H1 (cell line): ENCODE data around the gene PRKAR1B. TPM values are rescaled to one million over a fixed set of nuclear protein-coding genes. Genes with fewer than 3 reads are reported as not detected.

ENCODE experiments used
- CTCF ChIA-PET: fragments of 300-600 bp; sonication (Branson Sonifier 250); formaldehyde crosslinking; loops from one replicate; lab custom pipeline; 2021; ENCODE audit not compliant: partially characterized antibody; lab: Charles Lee
- POLR2A ChIA-PET: fragments of 300-600 bp; sonication (Branson Sonifier 250); formaldehyde crosslinking; loops from one replicate; lab custom pipeline; 2021; ENCODE audit warnings: inconsistent platforms; ENCODE audit not compliant: partially characterized antibody; lab: Charles Lee
- DNase-seq, 2 experiments: peaks; one replicate each; pipeline versions ENCODE4 v3.0.0 to v3.0.0-alpha.2; 2010 to 2022; ENCODE audit warnings: low spot score in 2 of 2, low read depth in 1 of 2, mixed read lengths in 1 of 2
- FAIRE-seq: peaks from 2 replicates; lab custom pipeline; 2011; peaks lifted over from hg19 to GRCh38; lab: Jason Lieb, UNC
- H2AFZ ChIP-seq: 2 replicates; pipeline ENCODE4 v1.8.1; 2012; ENCODE audit warnings: low read length, inconsistent platforms
- H2AK5ac ChIP-seq: 2 replicates; pipeline ENCODE4 v1.6.1; 2013; ENCODE audit warnings: low read depth, low read length
- H2BK120ac ChIP-seq: replicated peaks from 2 replicates; pipeline ENCODE3; 2013; ENCODE audit warnings: low read depth, low read length, inconsistent platforms
- H2BK12ac ChIP-seq: 2 replicates; pipeline ENCODE4 v1.6.1; 2013; ENCODE audit warnings: low read depth, low read length
- H2BK15ac ChIP-seq: 2 replicates; pipeline ENCODE4 v1.6.1; 2013; ENCODE audit warnings: low read length
- H2BK20ac ChIP-seq: 2 replicates; pipeline ENCODE4 v1.6.1; 2013; ENCODE audit warnings: low read length
- H2BK5ac ChIP-seq: 2 replicates; pipeline ENCODE4 v1.6.1; 2013; ENCODE audit warnings: low read depth, low read length
- H3K14ac ChIP-seq: 2 replicates; pipeline ENCODE4 v1.6.1; 2013; ENCODE audit warnings: inconsistent platforms; ENCODE audit not compliant: insufficient read length
- H3K18ac ChIP-seq: 2 replicates; pipeline ENCODE4 v1.6.1; 2013; ENCODE audit warnings: low read length; ENCODE audit errors: extremely low read depth
- H3K23ac ChIP-seq: 2 replicates; pipeline ENCODE4 v1.6.1; 2013; ENCODE audit warnings: inconsistent platforms; ENCODE audit not compliant: insufficient read length
- H3K23me2 ChIP-seq: 2 replicates; pipeline ENCODE4 v1.6.1; 2013; ENCODE audit warnings: low read depth, low read length
- H3K27ac ChIP-seq: 2 replicates; pipeline ENCODE4 v1.6.1; 2011; ENCODE audit warnings: low read depth, low read length, inconsistent platforms
- H3K27me3 ChIP-seq, 4 experiments: replicated peaks in 1 of 4; 1 replicate in 1 of 4; 2 replicates in 3 of 4; pipeline versions ENCODE4 v1.6.1 to v1.8.1; 2011 to 2013; ENCODE audit warnings: low read length in 3 of 4, mild to moderate bottlenecking in 3 of 4, inconsistent platforms in 2 of 4, mixed read lengths in 2 of 4, moderate library complexity in 1 of 4; ENCODE audit not compliant: control insufficient read depth in 3 of 4, insufficient read depth in 3 of 4; ENCODE audit errors: extremely low read depth in 1 of 4
- H3K36me3 ChIP-seq, 4 experiments: 2 replicates each; pipeline versions ENCODE4 v1.6.1 to v1.8.1; 2011 to 2013; ENCODE audit warnings: mild to moderate bottlenecking in 4 of 4, low read length in 3 of 4, moderate library complexity in 2 of 4, control low read depth in 1 of 4, inconsistent platforms in 1 of 4; ENCODE audit not compliant: insufficient read depth in 4 of 4, control insufficient read depth in 2 of 4
- H3K4ac ChIP-seq: replicated peaks from 2 replicates; pipeline ENCODE3; 2013; ENCODE audit warnings: low read length, low read depth, mixed read lengths, inconsistent platforms; ENCODE audit not compliant: insufficient read length
- H3K4me1 ChIP-seq, 4 experiments: replicated peaks in 1 of 4; 1 replicate in 1 of 4; 2 replicates in 3 of 4; pipeline versions ENCODE4 v1.6.1 to v1.8.1; 2011 to 2013; ENCODE audit warnings: low read length in 3 of 4, inconsistent platforms in 2 of 4, mixed read lengths in 1 of 4; ENCODE audit not compliant: insufficient read depth in 4 of 4, control insufficient read depth in 3 of 4
- H3K4me2 ChIP-seq, 2 experiments: 2 replicates each; pipeline versions ENCODE4 v1.6.1 to v1.8.1; 2011 to 2013; ENCODE audit warnings: low read depth in 2 of 2, low read length in 2 of 2, control low read depth in 1 of 2, inconsistent platforms in 1 of 2, mild to moderate bottlenecking in 1 of 2; ENCODE audit not compliant: insufficient read depth in 1 of 2
- H3K4me3 ChIP-seq, 4 experiments: fragments of 200-600, 300-600 bp in 1 of 4; sonication (generic), shearing (Covaris generic), sonication (Bioruptor Twin) in 1 of 4; 2 replicates each; pipeline versions ENCODE4 v1.5.1 to v1.8.1; 2011 to 2016; ENCODE audit warnings: low read length in 4 of 4, low read depth in 3 of 4, control low read depth in 2 of 4, inconsistent platforms in 2 of 4, mild to moderate bottlenecking in 2 of 4, mixed read lengths in 1 of 4, moderate library complexity in 1 of 4; ENCODE audit not compliant: insufficient read depth in 2 of 4; ENCODE audit errors: extremely low read depth in 1 of 4
- H3K56ac ChIP-seq: replicated peaks from 2 replicates; pipeline ENCODE3; 2013; ENCODE audit warnings: low read depth, mild to moderate bottlenecking, mixed read lengths, low read length, inconsistent platforms; ENCODE audit not compliant: insufficient read length
- H3K79me1 ChIP-seq: 2 replicates; pipeline ENCODE4 v1.6.1; 2013; ENCODE audit warnings: low read depth, low read length, control low read depth
- H3K79me2 ChIP-seq, 2 experiments: 2 replicates each; pipeline versions ENCODE4 v1.6.1 to v1.8.1; 2012 to 2013; ENCODE audit warnings: low read length in 2 of 2, mild to moderate bottlenecking in 2 of 2, inconsistent platforms in 1 of 2; ENCODE audit not compliant: insufficient read depth in 2 of 2, control insufficient read depth in 1 of 2
- H3K9ac ChIP-seq, 4 experiments: replicated peaks in 1 of 4; 1 replicate in 1 of 4; 2 replicates in 3 of 4; pipeline versions ENCODE4 v1.6.1 to v1.8.1; 2011 to 2013; ENCODE audit warnings: low read depth in 3 of 4, low read length in 3 of 4, control low read depth in 2 of 4, mild to moderate bottlenecking in 2 of 4, moderate library complexity in 2 of 4, inconsistent platforms in 1 of 4; ENCODE audit errors: extremely low read depth in 1 of 4
- H3K9me3 ChIP-seq, 2 experiments: 2 replicates each; pipeline versions ENCODE4 v1.6.1 to v1.8.1; 2012 to 2013; ENCODE audit warnings: mild to moderate bottlenecking in 2 of 2, moderate library complexity in 2 of 2, control low read depth in 1 of 2, inconsistent platforms in 1 of 2, low read depth in 1 of 2, low read length in 1 of 2, mixed read lengths in 1 of 2; ENCODE audit not compliant: insufficient read depth in 2 of 2
- H4K20me1 ChIP-seq, 2 experiments: replicated peaks in 1 of 2; 2 replicates each; pipeline versions ENCODE3 to v1.8.1; 2011 to 2013; ENCODE audit warnings: inconsistent platforms in 2 of 2, low read length in 2 of 2, mild to moderate bottlenecking in 1 of 2; ENCODE audit not compliant: insufficient read depth in 2 of 2, control insufficient read depth in 1 of 2
- H4K5ac ChIP-seq: 2 replicates; pipeline ENCODE4 v1.6.1; 2013; ENCODE audit warnings: low read length, low read depth, mixed read lengths, inconsistent platforms; ENCODE audit not compliant: insufficient read length
- H4K8ac ChIP-seq: 2 replicates; pipeline ENCODE4 v1.8.0; 2013; ENCODE audit warnings: mild to moderate bottlenecking, moderate library complexity, low read length, inconsistent platforms; ENCODE audit not compliant: insufficient read depth; ENCODE audit errors: extremely low read depth
- H4K91ac ChIP-seq: replicated peaks from 2 replicates; pipeline ENCODE3; 2013; ENCODE audit warnings: low read length, mixed read lengths, inconsistent platforms; ENCODE audit not compliant: insufficient read length
- CBX8 ChIP-seq: fragments of 300-800, 300-1000 bp; sonication (generic); IDR thresholded peaks from 2 replicates; pipeline ENCODE4 v1.7.1; 2016; ENCODE audit warnings: low read depth, low read length, borderline replicate concordance
- EP300 ChIP-seq, 2 experiments: IDR thresholded peaks; 1 replicate in 1 of 2; 2 replicates in 1 of 2; pipeline ENCODE4 v1.6.1; 2011 to 2012; ENCODE audit warnings: low read depth in 2 of 2, low read length in 2 of 2, mild to moderate bottlenecking in 2 of 2, borderline replicate concordance in 1 of 2, inconsistent platforms in 1 of 2, moderate library complexity in 1 of 2
- RXRA ChIP-seq: IDR thresholded peaks from 2 replicates; pipeline ENCODE4 v1.6.1; 2011; ENCODE audit warnings: low read depth, mild to moderate bottlenecking, low read length, moderate library complexity; ENCODE audit not compliant: insufficient read depth
- SIN3A ChIP-seq, 2 experiments: IDR thresholded peaks in 1 of 2; conservative IDR thresholded peaks in 1 of 2; 2 replicates each; pipeline ENCODE4 v1.6.1; 2011 to 2012; ENCODE audit warnings: low read length in 2 of 2, improper control_type of control experiment in 1 of 2, low read depth in 1 of 2, mild to moderate bottlenecking in 1 of 2
- SRF ChIP-seq: IDR thresholded peaks from 2 replicates; pipeline ENCODE4 v1.6.1; 2011; ENCODE audit warnings: mild to moderate bottlenecking, low read depth, low read length, moderate library complexity
- SUZ12 ChIP-seq: fragments of 200-600 bp; sonication (generic); IDR thresholded peaks from 2 replicates; pipeline ENCODE4 v1.6.1; 2012; ENCODE audit warnings: mild to moderate bottlenecking, inconsistent platforms, low read length, moderate library complexity, mixed read lengths
- WGBS, 2 experiments: shearing (Covaris generic) in 1 of 2; methylation state at CpG; one replicate each; pipeline versions ENCODE4 v1.1.6 to v1.1.7; 2013 to 2015; ENCODE audit warnings: low lambda C conversion rate in 2 of 2, mixed read lengths in 2 of 2, inconsistent platforms in 1 of 2, low coverage in 1 of 2, missing lambda C conversion rate in 1 of 2; ENCODE audit not compliant: insufficient replicate concordance in 2 of 2, insufficient coverage in 1 of 2, insufficient read length in 1 of 2; ENCODE audit errors: extremely low coverage in 1 of 2, missing lambda C conversion rate in 1 of 2; 5-methylcytosine and 5-hydroxymethylcytosine counted together
- polyA plus RNA-seq, 7 experiments: library from polyadenylated mRNA; depleted of rRNA in 3 of 7; stranded (reverse) in 5 of 7; unstranded in 2 of 7; fragments of >200 nt in 5 of 7; fragments of 200-250 nt in 2 of 7; gene quantifications; 1 replicate in 5 of 7; 2 replicates in 1 of 7; 4 replicates in 1 of 7; pipeline versions ENCODE4 v1.2.1 to v1.2.3, GENCODE V29; 2011 to 2013; ENCODE audit warnings: missing spikeins in 2 of 7, mixed read lengths in 2 of 7
- total RNA-seq: library from RNA; stranded (reverse); fragmentation: NEBNext Ultra II Directional; extraction: Animal tissue kit (Norgen Biotek cat#: 25700); gene quantifications from 2 replicates; pipeline ENCODE4 v1.2.1, GENCODE V29; 2021

The PRKAR1B gene
- total and polyA plus RNA-seq, 2 of the 8 experiments (the other 6 are each of a cell fraction or from before 2014, with no cell fraction given): 12.3 to 55.7 TPM

- no peak overlapping the region for H3K56ac ChIP-seq
- H3K79me1 ChIP-seq: no peaks in the 10 kb centered on the region
- H3K4me3 ChIP-seq: no peak overlapping the region
- H3K23ac ChIP-seq: no peak overlapping the region
- no peak overlapping the region for H2BK15ac ChIP-seq
- H3K9ac ChIP-seq: no peak overlapping the region
- peaks cover 0 to 6% of the 10 kb centered on the region in 2 experiments; a peak in 2 of 4 replicates for H3K9me3 ChIP-seq
- no peak overlapping the region for H3K14ac ChIP-seq
- no peaks in the 10 kb centered on the region for H4K20me1 ChIP-seq
- H4K5ac ChIP-seq: no peak overlapping the region
- H3K18ac ChIP-seq: no peak overlapping the region; the same call in 1 of the 2 replicates
- no peaks in the 10 kb centered on the region for H3K4me1 ChIP-seq
- no peaks in the 10 kb centered on the region for H3K27me3 ChIP-seq
- H2AK5ac ChIP-seq: no peak overlapping the region
- 97% methylated on average over 9 of the region's 19 CpGs; no CpG with 5 or more reads in 1 of the 2 experiments for WGBS, 2 experiments
- no peak for DNase-seq
- H3K27ac ChIP-seq: no peak overlapping the region
- no peak overlapping the region for H2BK5ac ChIP-seq
- POLR2A ChIA-PET: no interaction called here
- no peak overlapping the region for H2BK120ac ChIP-seq
- H3K36me3 ChIP-seq: no peaks in the 10 kb centered on the region
- no peak for FAIRE-seq
- H4K91ac ChIP-seq: no peak overlapping the region
- H2BK12ac ChIP-seq: no peak overlapping the region
- CTCF ChIA-PET: no interaction called here
- no peak overlapping the region for H3K4ac ChIP-seq
- H3K4me2 ChIP-seq: no peak overlapping the region
- no peak overlapping the region for H2BK20ac ChIP-seq
- no peak overlapping the region; the same call in 1 of the 2 replicates for H4K8ac ChIP-seq
- TF ChIP-seq EP300 (IDR thresholded peaks at IDR 0.05; ENCODE audit: borderline replicate concordance in 1 of 2, low read depth in 2 of 2, low read length in 2 of 2) (no peak), RXRA (no peak), CBX8 (no peak), SUZ12 (no peak), SRF (no peak), SIN3A (conservative IDR thresholded peaks at IDR 0.05 in 1 of 2, IDR thresholded peaks at IDR 0.05 in 1 of 2; ENCODE audit: low read depth in 1 of 2, low read length in 2 of 2) (no peak)
- H3K23me2 ChIP-seq: no peaks in the 10 kb centered on the region
- H2AFZ ChIP-seq: no peak overlapping the region
- no peaks in the 10 kb centered on the region; a peak in 1 of 4 replicates for H3K79me2 ChIP-seq
Measured at GRCh38 chr7:628826-629225, 98.3 kb downstream of the PRKAR1B start.
